LNCaP clone FGC (cell line): Measurements from ENCODE around the gene CRTC1.

Experiments
- DNase-seq: peaks from one replicate; pipeline ENCODE4 v3.0.0-alpha.2; 2011; ENCODE audit warnings: low read depth
- H3K4me3 ChIP-seq: 2 replicates; pipeline ENCODE4 v1.5.1; 2011; ENCODE audit warnings: mild to moderate bottlenecking, low read depth, low read length, control low read depth
- TF ChIP-seq, protein P1 (sequence below): IDR thresholded peaks from 2 replicates; pipeline ENCODE4 v1.5.1; 2012; ENCODE audit warnings: mild to moderate bottlenecking; ENCODE audit not compliant: control insufficient read depth, insufficient read depth; ENCODE audit errors: extremely low read depth

CRTC1 gene

GRCh38 chr19:18736415-18737336, 53.2 kb downstream of the CRTC1 start:
- TF ChIP-seq, protein P1, sequence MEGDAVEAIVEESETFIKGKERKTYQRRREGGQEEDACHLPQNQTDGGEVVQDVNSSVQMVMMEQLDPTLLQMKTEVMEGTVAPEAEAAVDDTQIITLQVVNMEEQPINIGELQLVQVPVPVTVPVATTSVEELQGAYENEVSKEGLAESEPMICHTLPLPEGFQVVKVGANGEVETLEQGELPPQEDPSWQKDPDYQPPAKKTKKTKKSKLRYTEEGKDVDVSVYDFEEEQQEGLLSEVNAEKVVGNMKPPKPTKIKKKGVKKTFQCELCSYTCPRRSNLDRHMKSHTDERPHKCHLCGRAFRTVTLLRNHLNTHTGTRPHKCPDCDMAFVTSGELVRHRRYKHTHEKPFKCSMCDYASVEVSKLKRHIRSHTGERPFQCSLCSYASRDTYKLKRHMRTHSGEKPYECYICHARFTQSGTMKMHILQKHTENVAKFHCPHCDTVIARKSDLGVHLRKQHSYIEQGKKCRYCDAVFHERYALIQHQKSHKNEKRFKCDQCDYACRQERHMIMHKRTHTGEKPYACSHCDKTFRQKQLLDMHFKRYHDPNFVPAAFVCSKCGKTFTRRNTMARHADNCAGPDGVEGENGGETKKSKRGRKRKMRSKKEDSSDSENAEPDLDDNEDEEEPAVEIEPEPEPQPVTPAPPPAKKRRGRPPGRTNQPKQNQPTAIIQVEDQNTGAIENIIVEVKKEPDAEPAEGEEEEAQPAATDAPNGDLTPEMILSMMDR, result no peak
- H3K4me3 ChIP-seq, result no peak overlapping the region
- no peak for DNase-seq

GRCh38 chr19:18737337-18737953, 54.0 kb downstream of the CRTC1 start:
- no peak overlapping the region for H3K4me3 ChIP-seq
- no peak for DNase-seq
- TF ChIP-seq, protein P1, result no peak

- TF ChIP-seq, protein P1, result no peak
- no peak for DNase-seq
- H3K4me3 ChIP-seq, result no peak overlapping the region
Measured at GRCh38 chr19:18737954-18738351, 54.5 kb downstream of the CRTC1 start.

- TF ChIP-seq, protein P1, result no peak
- H3K4me3 ChIP-seq, result no peak overlapping the region
- no peak for DNase-seq
Measured at GRCh38 chr19:18738961-18739690, 55.6 kb downstream of the CRTC1 start.

GRCh38 chr19:18741124-18742121, 57.9 kb downstream of the CRTC1 start:
- TF ChIP-seq, protein P1, result no peak
- peak; percentile 86 for DNase-seq
- peak overlapping the region; percentile 23 for H3K4me3 ChIP-seq

DNA sequence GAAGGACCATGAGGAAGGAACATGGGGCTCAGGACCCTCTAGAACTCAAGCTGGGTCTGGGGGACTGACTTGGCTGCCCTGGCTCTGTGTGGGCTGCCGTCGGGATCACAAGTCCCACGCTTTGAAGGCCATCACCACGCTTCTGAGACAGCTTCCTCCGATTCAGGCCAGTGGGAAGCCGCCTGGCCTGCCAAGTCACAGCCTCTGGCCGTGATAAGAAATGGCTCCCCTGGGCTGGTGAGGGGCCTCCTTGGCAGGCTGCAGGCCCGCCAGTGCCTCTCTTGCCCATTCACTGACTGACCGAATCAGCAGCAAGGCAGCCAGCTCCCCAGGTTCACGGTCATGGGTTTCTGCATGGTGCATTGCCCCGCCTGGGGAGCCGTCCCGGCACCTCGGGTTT, 58.8 kb downstream of the CRTC1 start:
- DNase-seq, result no peak
- TF ChIP-seq, protein P1, result no peak

More for the DNA sequence above, 58.8 kb downstream of the CRTC1 start:
- H3K4me3 ChIP-seq, result no peak overlapping the region
